Measurements from ENCODE around the gene AK5.

The AK5 gene

GRCh38 chr1:77475641-77476040, 193.8 kb downstream of the AK5 start:
- no peak for TF ChIP-seq CTCF (IDR thresholded peaks at IDR 0.05; ENCODE audit: low read depth, low read length, poor library complexity, severe bottlenecking)
- H3K4me2 ChIP-seq (ENCODE audit: low read length) = no peak overlapping the region
- no peaks in the 10 kb centered on the region for H4K20me1 ChIP-seq (ENCODE audit: control insufficient read depth, insufficient read depth, low read depth, low read length)
- H3K79me2 ChIP-seq (ENCODE audit: control insufficient read depth, low read length) = no peaks in the 10 kb centered on the region
- H3K27ac ChIP-seq (ENCODE audit: low read depth, low read length) = no peak overlapping the region
- H3K36me3 ChIP-seq (ENCODE audit: control insufficient read depth, low read length) = no peaks in the 10 kb centered on the region
- H3K27me3 ChIP-seq (ENCODE audit: control insufficient read depth, low read length) = peaks cover 21% of the 10 kb centered on the region
- H3F3A ChIP-seq (ENCODE audit: control insufficient read depth, insufficient read depth) = no peaks in the 10 kb centered on the region
- no peaks in the 10 kb centered on the region for H3K4me1 ChIP-seq (ENCODE audit: control insufficient read depth, low read length)
- no peaks in the 10 kb centered on the region for H3K9me2 ChIP-seq (replicated peaks; ENCODE audit: control insufficient read depth, low read length)
- no peaks in the 10 kb centered on the region; the same call in 1 of the 2 replicates for H3K9me3 ChIP-seq (ENCODE audit: control insufficient read depth, insufficient read depth, low read length)
- no peak overlapping the region for H3K4me3 ChIP-seq (ENCODE audit: low read length)

- Histone ChIP-seq H3K4me3 (ENCODE audit: low read length) (no peak overlapping the region), H4K20me1 (ENCODE audit: control insufficient read depth, insufficient read depth, low read depth, low read length) (no peaks in the 10 kb centered on the region), H3K36me3 (ENCODE audit: control insufficient read depth, low read length) (no peaks in the 10 kb centered on the region), H3K4me1 (ENCODE audit: control insufficient read depth, low read length) (no peaks in the 10 kb centered on the region), H3K79me2 (ENCODE audit: control insufficient read depth, low read length) (no peaks in the 10 kb centered on the region), H3K9me3 (ENCODE audit: control insufficient read depth, insufficient read depth, low read length) (no peaks in the 10 kb centered on the region; the same call in 1 of the 2 replicates), H3K4me2 (ENCODE audit: low read length) (no peak overlapping the region), H3K27ac (ENCODE audit: low read depth, low read length) (no peak overlapping the region), H3F3A (ENCODE audit: control insufficient read depth, insufficient read depth) (no peaks in the 10 kb centered on the region), H3K9me2 (replicated peaks; ENCODE audit: control insufficient read depth, low read length) (no peaks in the 10 kb centered on the region), H3K27me3 (ENCODE audit: control insufficient read depth, low read length) (peaks cover 26% of the 10 kb centered on the region)
- no peak for TF ChIP-seq CTCF (IDR thresholded peaks at IDR 0.05; ENCODE audit: low read depth, low read length, poor library complexity, severe bottlenecking)
- no peak for TF ChIP-seq EZH2phosphoT487 (IDR thresholded peaks at IDR 0.05; ENCODE audit: borderline replicate concordance, low read length)
Measured at GRCh38 chr1:77476475-77476874, 194.7 kb downstream of the AK5 start.

GRCh38 chr1:77484334-77484733, 202.5 kb downstream of the AK5 start:
- Histone ChIP-seq H3F3A (ENCODE audit: control insufficient read depth, insufficient read depth) (no peaks in the 10 kb centered on the region), H3K27me3 (ENCODE audit: control insufficient read depth, low read length) (0 out of 2 replicates have a peak, but pooled peaks cover 5% of the 10 kb centered on the region), H3K36me3 (ENCODE audit: control insufficient read depth, low read length) (no peaks in the 10 kb centered on the region), H3K9me3 (ENCODE audit: control insufficient read depth, insufficient read depth, low read length) (no peaks in the 10 kb centered on the region), H4K20me1 (ENCODE audit: control insufficient read depth, insufficient read depth, low read depth, low read length) (no peaks in the 10 kb centered on the region), H3K27ac (ENCODE audit: low read depth, low read length) (no peak overlapping the region), H3K9me2 (replicated peaks; ENCODE audit: control insufficient read depth, low read length) (no peaks in the 10 kb centered on the region), H3K79me2 (ENCODE audit: control insufficient read depth, low read length) (no peaks in the 10 kb centered on the region), H3K4me2 (ENCODE audit: low read length) (no peak overlapping the region), H3K4me1 (ENCODE audit: control insufficient read depth, low read length) (no peaks in the 10 kb centered on the region), H3K4me3 (ENCODE audit: low read length) (no peak overlapping the region)
- no peak for TF ChIP-seq EZH2phosphoT487 (IDR thresholded peaks at IDR 0.05; ENCODE audit: borderline replicate concordance, low read length)
- no peak for TF ChIP-seq CTCF (IDR thresholded peaks at IDR 0.05; ENCODE audit: low read depth, low read length, poor library complexity, severe bottlenecking)

GRCh38 chr1:77484926-77485325, 203.1 kb downstream of the AK5 start:
- TF ChIP-seq EZH2phosphoT487 (IDR thresholded peaks at IDR 0.05; ENCODE audit: borderline replicate concordance, low read length) (no peak), CTCF (IDR thresholded peaks at IDR 0.05; ENCODE audit: low read depth, low read length, poor library complexity, severe bottlenecking) (no peak)
- H3K4me1 ChIP-seq (ENCODE audit: control insufficient read depth, low read length) = no peaks in the 10 kb centered on the region
- H3K9me3 ChIP-seq (ENCODE audit: control insufficient read depth, insufficient read depth, low read length) = no peaks in the 10 kb centered on the region
- H3F3A ChIP-seq (ENCODE audit: control insufficient read depth, insufficient read depth) = no peaks in the 10 kb centered on the region
- no peak overlapping the region for H3K4me2 ChIP-seq (ENCODE audit: low read length)
- H3K79me2 ChIP-seq (ENCODE audit: control insufficient read depth, low read length) = no peaks in the 10 kb centered on the region
- H3K27ac ChIP-seq (ENCODE audit: low read depth, low read length) = no peak overlapping the region
- H3K9me2 ChIP-seq (replicated peaks; ENCODE audit: control insufficient read depth, low read length) = no peaks in the 10 kb centered on the region
- H3K27me3 ChIP-seq (ENCODE audit: control insufficient read depth, low read length) = 0 out of 2 replicates have a peak, but pooled peaks cover 5% of the 10 kb centered on the region
- H4K20me1 ChIP-seq (ENCODE audit: control insufficient read depth, insufficient read depth, low read depth, low read length) = no peaks in the 10 kb centered on the region
- H3K4me3 ChIP-seq (ENCODE audit: low read length) = no peak overlapping the region
- no peaks in the 10 kb centered on the region for H3K36me3 ChIP-seq (ENCODE audit: control insufficient read depth, low read length)
